Hematopoietic multipotent progenitor cell treated with erythropoietin and hydrocortisone succinate and interleukin-3 and kit ligand, for 15 days (in vitro differentiated cells): ENCODE data around the gene NTRK2.

Source experiments
- DNase-seq: peaks from one replicate; pipeline ENCODE4 v3.0.0-alpha.2; 2015; ENCODE audit warnings: low spot score

NTRK2 gene

GRCh38 chr9:84669288-84670137, at the start of gene NTRK2:
Gene NTRK2, plus strand, starts transcription at chr9:84669729. Its CDS starts 1,020 bp downstream, at chr9:84670749.
- no peak for DNase-seq

- DNase-seq = no peak
Measured at GRCh38 chr9:84620338-84620737, 49.2 kb upstream of the NTRK2 start.

- DNase-seq = no peak
Measured at GRCh38 chr9:84621811-84622210, 47.7 kb upstream of the NTRK2 start.

GRCh38 chr9:84622981-84623380, 46.5 kb upstream of the NTRK2 start:
- DNase-seq = no peak

- DNase-seq = no peak
Measured at GRCh38 chr9:84636436-84636835, 33.1 kb upstream of the NTRK2 start.

- no peak for DNase-seq
Measured at GRCh38 chr9:84642553-84643141, 26.9 kb upstream of the NTRK2 start.

GRCh38 chr9:84647699-84648098, 21.8 kb upstream of the NTRK2 start:
- DNase-seq = no peak

- no peak for DNase-seq
Measured at GRCh38 chr9:84652496-84653120, 16.9 kb upstream of the NTRK2 start.

- DNase-seq = no peak
Measured at GRCh38 chr9:84655447-84655846, 14.1 kb upstream of the NTRK2 start.

GRCh38 chr9:84659313-84659712, 10.2 kb upstream of the NTRK2 start:
- DNase-seq = no peak

GRCh38 chr9:84659773-84660172, 9.8 kb upstream of the NTRK2 start:
- DNase-seq = no peak

GRCh38 chr9:84667571-84668195, 1.8 kb upstream of the NTRK2 start:
- no peak for DNase-seq

- DNase-seq = no peak
Measured at GRCh38 chr9:84668196-84669012, 1.1 kb upstream of the NTRK2 start.

GRCh38 chr9:84669013-84669287, 579 bp upstream of the NTRK2 start:
- DNase-seq = no peak

- DNase-seq = no peak
Measured at GRCh38 chr9:84670138-84671041, 861 bp downstream of the NTRK2 start.

- DNase-seq = no peak
Measured at GRCh38 chr9:84671586-84672521, 2.3 kb downstream of the NTRK2 start.

GRCh38 chr9:84673806-84674205, 4.3 kb downstream of the NTRK2 start:
- no peak for DNase-seq

- no peak for DNase-seq
Measured at GRCh38 chr9:84677080-84677479, 7.6 kb downstream of the NTRK2 start.

- DNase-seq = no peak
Measured at GRCh38 chr9:84679571-84679970, 10.0 kb downstream of the NTRK2 start.
